T-helper 1 cell (primary cell): Measurements from ENCODE around the gene SMIM36.
A peak's percentile ranks its signal among the peaks of the same experiment; 100 is the strongest.
"Not testable (repeated sequence)": the region's sequence is repeated elsewhere in the genome, so short reads cannot be mapped to it uniquely, and the experiment has no call there.

Experiments
- DNase-seq, 5 donors: peaks; one replicate each; pipeline ENCODE4 v3.0.0-alpha.2; 2012 to 2020
- total RNA-seq, 4 donors: gene quantifications; one replicate each; lab custom pipeline; 2026; lab: John Stamatoyannopoulos, UW

The SMIM36 gene
- total RNA-seq, result 0 reads per million in 4 donors

DNA sequence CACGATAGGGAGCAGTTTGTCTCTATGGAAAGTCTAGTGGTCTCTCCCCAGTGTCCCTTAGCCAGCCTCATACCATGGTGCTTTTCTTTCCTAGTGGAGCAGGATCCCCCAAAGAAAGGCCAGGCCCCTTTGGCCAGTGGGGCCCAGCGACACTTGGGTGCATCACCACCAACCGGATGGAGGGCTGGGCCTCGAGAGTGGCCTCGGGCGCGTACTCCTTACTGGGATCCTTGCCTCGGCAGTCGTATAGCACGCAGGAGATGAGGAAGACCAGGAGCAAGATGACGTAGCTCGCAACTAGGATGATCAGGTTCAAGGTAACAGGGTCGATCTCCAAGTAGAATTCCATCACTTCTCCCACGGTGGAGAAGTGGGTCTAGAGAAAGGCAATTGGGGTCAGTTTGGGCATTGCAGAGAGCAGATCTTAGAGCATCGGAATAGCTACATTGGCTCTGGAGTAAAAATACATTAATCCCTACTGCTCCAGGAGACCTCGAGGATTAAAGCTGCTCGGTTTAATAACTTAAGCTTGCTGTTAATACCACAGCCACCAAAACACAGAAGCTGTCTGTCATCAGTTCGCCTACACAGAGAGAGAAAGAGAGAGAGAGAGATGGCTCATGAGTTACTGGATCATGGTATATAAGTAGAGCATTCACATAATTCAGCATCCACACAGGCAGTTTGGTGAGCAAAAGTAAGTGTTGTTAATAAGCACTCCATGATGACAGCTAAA lies at the start of gene SMIM36:
Gene SMIM36 (minus strand): TSS at position 467 of the 736 bp plus-strand sequence.
- DNase-seq, result no peak

DNA sequence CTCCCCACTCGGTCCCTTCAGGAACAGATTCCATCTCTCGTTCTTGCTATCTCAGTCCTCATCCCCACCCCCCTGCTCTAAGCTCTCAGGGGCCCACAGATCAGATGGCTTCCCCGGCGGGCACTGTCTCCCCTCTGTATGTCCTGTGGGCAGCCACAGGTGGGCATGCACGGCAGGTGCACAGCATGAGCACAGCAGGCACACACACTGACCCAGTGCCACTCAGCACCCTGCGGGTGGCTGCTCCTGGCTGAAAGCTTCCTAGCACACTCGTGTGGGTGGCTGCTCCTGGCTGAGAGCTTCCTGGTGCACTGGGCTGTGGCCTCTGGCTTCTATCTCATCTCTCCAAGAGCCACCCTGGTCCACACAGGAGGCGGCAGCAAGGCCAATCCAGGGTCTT lies 44.5 kb upstream of the SMIM36 start:
- DNase-seq, result no peak

DNA sequence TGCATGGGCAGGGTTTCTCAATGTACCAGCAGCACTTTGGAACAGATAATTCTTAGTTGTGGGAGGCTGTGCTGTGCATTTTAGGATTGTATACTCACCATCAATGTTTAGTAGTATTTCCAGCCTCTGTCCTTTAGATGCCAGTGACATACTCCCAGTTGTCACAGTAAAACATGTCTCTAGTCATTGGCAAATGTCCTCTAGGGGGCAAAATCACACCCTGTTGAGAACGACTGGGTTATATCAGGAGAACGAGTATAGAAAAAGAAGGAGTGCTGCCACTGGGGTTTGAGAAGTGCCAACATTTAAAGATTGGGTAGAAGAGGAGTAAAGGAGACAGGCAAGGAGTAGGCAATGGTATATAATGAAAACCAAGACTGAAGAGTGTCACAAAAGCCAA lies 37.9 kb upstream of the SMIM36 start:
- no peak for DNase-seq

DNA sequence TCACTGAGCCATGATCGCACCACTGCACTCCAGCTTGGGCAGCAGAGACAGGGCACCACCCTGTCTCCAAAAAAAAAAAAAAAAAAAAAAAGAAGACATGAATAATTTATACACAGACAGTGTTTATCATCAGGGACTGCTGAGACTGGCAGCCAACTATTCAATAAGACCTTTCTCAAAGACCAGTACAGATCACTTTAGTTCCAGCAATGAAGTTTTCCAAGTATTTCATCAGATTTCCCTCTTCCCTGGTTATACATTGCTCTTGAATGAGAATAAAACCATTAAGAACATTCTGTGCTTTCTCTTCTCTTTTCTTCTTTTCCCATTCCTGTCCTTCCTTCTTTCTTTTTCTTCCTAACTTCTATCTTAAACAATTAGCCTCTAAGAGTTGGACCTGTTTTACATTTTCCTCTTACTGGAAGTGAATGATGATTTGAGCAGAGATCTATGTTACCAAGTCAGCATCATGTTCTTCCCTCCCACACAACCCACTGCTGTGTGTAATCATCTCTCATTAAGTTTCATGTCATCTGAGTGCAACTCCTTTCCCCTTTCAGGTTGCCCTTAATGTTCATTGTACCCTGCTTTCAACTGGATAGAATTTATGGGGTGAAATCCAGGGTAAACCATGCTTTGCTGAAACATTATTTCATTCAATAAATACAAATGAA lies 35.9 kb upstream of the SMIM36 start:
- no peak for DNase-seq

DNA sequence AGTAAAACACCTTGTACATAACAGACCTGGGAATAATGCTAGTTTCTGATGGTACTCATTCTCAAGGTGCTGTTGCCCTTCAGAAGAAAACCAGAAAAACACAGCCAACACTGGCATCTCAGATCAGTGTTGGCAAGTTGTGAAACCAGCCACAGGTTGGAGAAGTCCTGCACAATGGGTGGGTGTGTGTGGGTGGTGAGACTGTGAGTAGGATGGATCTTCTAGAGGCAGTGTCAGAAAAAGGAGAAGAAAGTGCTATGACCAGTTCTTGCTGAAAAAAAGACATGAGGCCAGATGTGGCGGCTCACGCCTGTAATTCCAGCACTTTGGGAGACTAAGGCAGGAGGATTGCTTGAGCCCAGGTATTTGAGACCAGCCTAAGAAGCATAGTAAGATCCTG lies 35.2 kb upstream of the SMIM36 start:
- DNase-seq, result no peak

DNA sequence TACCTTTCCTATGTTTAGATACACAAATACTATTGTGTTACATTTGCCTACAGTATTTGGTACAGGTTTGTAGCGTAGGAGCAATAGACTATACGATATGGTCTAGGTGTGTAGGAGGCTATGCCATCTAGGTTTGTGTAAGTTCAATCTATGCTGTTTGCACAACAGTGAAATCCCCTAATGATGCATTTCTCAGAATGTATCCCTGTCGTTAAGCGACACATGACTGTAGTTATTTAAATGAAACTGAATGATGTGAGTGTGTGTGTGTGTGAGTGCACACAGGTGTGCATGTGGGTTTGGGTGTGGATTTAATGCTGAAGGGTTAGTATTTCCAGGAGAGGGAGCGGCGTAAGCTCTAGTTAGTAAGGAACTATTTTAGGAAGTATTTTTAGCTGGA lies 34.6 kb upstream of the SMIM36 start:
- peak in 1 of 5 donors; percentile 7 for DNase-seq

DNA sequence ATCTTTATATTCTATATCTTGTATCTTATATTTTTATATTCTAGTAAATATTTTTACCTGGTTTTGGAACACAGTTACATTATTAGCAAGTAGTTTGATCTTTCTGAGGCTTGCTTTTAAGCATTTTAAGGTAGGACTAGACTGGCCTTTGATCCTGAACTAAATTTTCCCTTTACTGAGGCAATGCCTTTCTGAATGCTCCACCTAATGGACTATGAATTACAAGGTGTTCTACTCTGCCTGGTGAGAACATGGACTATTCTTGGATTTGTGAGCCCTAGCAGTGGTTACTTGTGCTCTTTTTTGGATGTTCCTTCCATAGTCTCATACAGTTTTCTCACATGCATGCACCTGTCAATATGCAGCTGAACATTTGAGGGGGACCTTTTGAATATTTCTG lies 32.5 kb upstream of the SMIM36 start:
- DNase-seq, result no peak

DNA sequence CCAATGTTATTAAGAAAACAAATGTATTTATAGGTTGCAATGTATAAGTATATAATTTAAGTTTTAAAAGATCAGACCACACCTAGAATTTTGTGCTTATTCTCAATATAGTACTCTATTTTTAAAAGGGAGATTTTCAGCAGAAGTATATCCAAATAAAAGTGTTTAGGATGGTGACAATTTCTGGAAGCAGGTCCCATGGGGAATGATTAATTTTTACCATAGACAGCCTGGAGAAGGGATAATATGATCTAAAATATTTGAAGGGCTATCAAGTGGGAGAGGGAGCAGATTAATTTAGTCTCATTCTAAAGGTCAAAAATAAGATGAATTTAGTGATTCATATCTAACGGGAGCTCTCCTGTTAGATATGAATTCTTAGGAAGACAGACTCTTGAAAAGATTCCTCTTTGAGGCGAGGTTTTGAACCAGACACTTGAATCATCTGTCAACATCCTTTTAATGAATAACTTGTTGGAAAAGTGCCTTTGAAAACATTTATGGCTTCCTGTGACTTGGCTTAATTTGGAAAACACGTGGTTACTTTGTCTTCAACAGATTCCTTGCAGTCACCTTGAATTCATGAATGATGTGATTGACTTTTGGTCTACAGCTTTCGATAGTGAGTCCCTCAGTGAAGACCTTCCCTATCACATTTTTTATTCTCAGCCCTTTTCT lies 29.3 kb upstream of the SMIM36 start:
- no peak for DNase-seq

DNA sequence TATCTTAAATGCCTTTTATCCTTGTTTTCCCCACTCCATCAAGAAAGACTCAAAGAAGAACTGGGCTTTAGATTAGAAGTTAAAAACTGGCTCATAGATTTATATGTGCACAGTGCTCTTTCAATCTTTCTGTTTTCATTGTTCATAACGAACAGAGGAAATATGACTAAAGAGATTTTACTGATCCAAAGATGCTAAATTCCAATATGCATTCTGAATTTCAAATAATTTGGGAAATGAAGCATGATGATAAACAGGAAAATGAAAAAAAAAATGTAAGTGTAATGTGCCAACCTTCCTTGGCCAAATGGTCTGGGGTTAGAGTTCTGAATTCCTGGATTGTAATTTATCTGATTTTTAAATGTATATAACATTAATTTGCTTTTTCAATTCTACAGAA lies 25.0 kb upstream of the SMIM36 start:
- DNase-seq, result no peak

DNA sequence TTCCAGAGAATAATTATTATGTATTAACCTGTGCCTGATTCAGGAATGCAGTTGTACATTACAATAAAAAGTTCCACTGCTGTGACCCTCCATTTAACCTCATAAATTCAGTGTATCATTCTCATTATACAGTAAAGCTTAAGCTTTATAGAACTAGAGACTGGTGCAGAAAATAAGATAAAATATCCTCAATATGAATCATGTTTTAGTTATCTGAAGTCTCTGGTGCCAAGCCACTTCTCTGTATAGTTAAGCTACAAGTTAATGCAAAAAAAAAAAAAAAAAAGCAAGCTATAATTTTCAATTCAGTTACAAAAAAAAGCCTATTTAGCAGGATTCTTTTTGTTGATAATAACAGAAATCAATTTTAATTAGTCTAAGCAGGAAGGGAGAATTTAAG lies 22.4 kb upstream of the SMIM36 start:
- DNase-seq, result no peak

DNA sequence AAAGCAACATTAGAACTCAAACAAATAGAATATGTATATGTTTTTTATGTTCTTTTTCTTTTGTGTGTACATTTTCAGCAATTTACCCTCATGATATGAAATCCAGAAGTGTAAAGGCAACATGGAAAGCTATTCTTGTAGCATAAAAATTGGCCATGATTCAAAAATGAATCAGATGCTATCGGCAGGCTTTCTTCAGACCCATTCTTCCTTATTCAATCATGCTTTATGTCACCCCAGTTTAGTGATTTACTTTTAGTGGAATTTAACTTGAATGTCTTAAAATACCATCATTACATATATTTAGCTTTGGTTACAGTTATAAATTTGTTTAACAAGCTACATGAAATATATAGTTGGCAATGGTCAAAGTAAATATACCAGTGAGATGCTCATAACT lies 21.4 kb upstream of the SMIM36 start:
- no peak for DNase-seq

DNA sequence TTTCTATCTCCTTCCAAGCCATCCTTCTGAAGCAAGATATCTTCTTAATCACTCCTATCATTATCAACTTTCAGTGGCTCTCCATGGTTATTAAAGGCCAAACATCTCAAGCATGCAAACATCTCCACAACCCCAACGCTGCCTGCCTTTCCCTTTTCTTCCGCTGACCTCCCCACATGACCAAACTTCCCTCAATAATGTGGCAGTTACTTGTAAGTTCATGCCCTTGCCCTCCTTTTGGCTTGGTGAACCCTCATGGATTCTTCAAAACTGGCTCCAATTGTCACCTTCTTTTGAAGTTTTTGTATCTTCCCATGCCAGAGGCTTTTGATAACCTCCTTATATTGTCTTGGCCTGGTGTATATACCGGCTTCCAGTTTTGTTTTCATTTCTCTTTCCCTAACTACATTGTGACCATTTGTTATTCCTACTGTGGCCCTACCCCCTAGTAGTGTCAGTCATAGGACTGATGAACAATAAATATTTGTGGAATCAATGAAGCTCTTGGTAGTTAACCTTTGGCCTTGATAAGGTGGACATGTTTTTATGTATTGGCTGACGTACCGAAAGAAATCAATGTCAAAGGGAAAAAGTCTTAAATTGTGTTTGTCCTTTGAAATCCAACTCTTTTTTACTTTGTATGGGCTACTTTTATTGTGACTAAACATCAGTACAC lies 19.9 kb upstream of the SMIM36 start:
- DNase-seq, result no peak

DNA sequence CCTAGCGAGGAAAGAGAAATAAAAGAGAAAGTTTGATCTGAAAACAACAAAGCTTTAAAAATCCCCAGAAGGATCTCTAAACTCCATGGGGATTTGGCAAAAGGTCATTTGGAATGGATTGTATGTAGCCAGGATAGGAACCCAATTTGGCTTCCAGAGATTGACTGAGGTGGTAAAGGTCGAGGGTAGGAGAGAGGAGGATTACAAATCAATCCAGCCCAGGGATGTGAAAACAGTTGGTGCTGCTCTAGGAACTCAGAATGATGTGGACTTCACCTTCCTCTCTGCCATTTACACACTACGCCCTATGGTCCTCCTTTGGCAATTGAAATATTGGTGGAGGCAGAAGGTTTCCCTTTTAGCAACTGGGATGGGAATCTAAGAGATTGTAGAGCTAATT lies 18.8 kb upstream of the SMIM36 start:
- DNase-seq, result no peak

DNA sequence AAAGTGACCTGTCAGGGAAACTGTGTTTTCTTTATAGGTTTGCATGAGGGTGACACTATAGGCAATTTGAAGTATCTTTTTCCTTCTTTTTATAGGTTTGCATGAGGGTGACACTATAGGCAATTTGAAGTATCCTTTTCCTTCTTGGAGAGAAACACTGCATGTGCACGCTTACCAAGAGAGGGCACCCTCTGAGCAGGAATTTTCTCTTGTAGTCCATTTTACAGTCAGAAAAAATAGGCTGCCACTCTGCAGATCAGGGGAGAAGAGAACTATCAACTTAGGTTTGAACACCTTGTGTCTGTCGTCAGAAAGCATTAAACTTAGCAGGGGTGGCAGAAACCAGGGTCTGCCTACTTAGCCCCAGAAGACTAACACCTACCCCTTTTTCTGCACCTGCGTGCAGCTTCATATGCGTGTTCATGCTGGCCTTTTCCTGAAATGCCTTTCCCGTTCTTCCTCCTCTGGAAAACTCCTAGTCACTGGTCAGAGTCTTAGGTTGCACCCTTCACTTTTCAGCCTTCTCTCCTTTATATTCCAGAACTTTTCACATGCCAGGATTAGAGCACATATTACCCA lies 16.4 kb upstream of the SMIM36 start:
- peak in 1 of 5 donors; percentile 8 for DNase-seq

DNA sequence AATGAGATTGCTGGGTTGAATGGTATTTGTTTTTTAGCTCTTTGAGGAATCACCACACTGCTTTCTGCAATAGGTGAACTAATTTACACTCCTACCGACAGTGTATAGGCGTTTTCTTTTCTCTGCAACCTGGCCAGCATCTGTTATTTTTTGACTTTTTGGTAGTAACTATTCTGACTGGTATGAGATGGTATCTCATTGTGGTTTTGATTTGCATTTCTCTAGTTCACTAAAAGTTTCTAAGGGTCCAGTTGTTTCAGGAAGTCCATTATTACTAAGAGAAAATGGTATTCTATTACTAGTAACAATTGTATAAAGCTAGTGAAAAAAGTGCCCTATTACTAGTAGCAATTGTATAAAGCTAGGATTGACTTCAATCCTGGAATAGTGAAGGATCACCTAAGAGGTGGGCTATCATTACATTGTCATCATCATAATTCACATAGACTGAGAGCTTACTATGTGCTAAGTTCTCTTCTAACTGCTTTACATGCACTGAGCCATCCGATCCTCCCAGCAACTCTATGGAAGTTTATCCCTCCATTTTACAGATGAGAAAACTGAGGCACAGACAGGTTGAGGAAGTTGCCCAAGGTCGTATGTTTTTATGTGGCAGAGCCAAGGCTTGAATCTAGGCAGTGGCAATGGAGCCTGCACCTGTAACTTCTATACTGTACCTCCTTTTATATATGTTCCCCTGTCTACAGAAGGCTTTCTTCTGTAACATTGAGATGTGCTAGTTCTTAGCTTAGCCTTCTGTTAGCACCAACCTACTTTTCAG lies 13.4 kb upstream of the SMIM36 start:
- peak in 1 of 5 donors; percentile 27 for DNase-seq

DNA sequence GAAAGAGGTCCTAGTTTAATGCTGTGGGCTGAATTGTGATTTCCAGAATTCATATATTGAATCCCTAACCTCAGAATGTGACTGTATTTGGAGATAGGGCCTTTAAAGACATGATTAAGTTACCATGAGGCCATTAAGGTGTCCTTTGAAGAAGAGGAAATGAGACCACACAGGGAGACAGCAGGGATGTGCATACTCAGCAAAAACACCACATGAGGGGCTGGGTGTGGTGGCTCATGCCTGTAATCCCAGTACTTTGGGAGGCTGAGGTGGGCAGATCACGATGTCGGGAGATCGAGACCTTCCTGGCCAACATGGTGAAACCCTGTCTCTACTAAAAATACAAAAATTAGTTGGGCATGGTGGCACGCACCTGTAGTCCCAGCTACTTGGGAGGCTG lies 11.8 kb upstream of the SMIM36 start:
- not testable (repeated sequence) for DNase-seq

DNA sequence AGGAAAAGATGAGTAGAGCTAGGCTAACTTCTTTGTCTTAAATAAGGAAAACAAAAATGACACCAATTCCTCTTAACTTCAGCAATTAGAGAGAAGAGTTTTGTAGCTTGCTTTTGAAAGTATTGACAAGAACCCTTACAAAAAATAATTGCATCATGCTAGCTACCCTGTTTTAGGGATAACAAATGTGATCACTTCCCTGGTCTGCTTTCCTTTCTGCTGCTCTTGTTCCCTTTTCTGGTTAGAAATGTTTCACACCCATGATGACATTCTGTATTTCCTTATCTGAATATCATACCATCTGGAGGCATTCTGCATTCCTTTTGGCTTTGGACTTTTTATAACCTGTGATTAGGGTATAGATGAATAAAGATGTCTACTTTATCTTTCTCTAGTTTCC lies 9.9 kb upstream of the SMIM36 start:
- DNase-seq, result no peak

DNA sequence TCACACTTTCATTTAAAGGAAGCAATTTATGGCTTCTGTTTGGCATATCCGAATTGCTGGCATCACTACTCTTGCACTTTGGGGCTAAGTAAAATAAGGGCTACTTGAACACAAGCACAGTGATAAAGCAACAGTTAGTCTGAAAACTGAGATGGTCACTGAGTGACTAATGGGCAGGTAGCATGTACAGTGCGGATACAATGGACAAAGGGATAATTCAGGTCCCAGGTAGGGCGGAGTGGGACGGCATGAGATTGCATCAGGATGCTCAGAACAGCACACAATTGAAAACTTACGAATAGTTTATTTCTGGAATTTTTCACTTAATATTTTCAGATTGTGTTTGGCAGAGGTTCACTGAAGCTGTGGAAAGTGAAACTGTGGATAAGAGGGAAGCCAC lies 9.2 kb upstream of the SMIM36 start:
- no peak for DNase-seq

DNA sequence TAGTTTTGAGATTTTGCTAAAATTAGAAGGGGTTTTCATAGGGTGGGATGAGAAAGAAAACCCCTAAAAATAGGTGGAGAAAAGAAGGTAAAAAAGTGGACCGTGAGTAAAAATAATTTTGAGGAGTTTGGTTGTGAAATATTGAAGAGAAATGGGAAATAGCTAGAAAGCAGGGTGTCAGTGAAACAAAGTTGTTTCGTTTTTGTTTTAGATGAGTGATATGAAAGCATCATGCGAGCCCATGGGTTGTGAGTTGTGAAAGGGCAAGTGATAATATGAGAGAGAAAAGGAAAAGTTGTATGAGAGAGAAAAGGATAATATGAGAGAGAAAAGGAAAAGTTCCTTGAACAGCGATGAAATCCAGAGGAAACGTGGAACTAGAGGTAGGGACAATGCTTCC lies 7.3 kb upstream of the SMIM36 start:
- no peak for DNase-seq

DNA sequence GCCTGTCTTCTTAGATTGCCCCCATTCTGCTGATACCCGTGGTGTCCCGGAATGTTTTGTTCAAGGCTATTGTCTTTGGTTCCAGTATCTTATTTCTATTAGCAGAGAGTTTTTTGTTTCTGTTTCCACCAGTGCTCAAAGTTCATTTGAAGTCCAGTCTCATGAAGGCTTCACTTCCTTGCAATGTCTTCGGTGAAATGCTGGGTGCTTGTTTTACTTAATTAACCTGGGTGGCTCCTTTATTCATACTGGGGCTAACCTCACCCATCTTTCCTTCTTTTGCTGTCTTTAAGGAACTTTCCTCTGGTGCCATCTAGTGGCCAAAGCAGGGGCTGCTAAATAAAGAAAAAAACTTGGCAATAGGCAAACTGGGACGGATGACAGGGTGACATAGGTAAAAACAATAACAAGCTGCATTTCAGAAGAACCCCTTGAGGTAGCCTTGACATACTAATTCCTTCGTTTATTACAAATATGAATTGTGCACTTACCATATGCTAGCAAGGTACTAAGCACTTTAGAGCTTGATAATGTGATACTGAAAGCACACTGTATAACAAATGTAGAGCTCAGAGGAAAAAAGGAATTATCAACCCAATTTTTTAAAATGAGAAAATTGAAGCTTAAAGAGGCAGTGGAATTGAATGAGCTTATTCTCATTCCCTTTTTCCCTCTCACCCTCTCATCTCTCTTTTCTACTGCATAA lies 2.8 kb upstream of the SMIM36 start:
- DNase-seq, result peak; percentile 15 to 60 (median 28)

DNA sequence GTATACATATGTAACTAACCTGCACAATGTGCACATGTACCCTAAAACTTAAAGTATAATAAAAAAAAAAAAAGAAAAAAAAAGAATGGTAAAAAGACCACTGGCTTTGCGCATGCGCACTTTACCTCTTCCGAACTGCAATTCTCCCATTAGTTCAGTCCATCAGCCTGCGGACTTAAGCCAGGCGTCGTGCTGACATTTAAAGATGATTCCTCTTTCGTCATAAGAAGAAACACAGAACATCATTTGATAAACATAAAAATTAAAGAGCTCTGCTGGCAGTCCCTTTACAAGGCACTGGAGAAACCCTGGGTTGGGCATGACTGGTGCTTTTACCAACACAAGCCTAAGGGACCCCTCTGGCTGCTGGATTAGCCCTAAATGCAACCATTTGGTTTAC lies 3.6 kb downstream of the SMIM36 start:
- not testable (repeated sequence) for DNase-seq
